H54 (cell line): Measurements from ENCODE around the gene TMEM198.

Experiments
- DNase-seq: peaks from one replicate; pipeline ENCODE4 v3.0.0; 2011; ENCODE audit warnings: low spot score, mixed read lengths; ENCODE audit not compliant: insufficient read length
- FAIRE-seq: peaks from 3 replicates; lab custom pipeline; 2011; peaks lifted over from hg19 to GRCh38; lab: Jason Lieb, UNC
- POLR2A ChIP-seq: IDR thresholded peaks from 2 replicates; pipeline ENCODE4 v1.6.1; 2011; ENCODE audit warnings: low read depth, mild to moderate bottlenecking, low read length

The TMEM198 gene

GRCh38 chr2:219561179-219562048, 17.6 kb downstream of the TMEM198 start:
- FAIRE-seq: no peak
- no peak for TF ChIP-seq POLR2A
- DNase-seq: no peak

- TF ChIP-seq POLR2A: no peak
- FAIRE-seq (no peak), DNase-seq (no peak)
These were observed 18.5 kb downstream of the TMEM198 start for GRCh38 chr2:219562049-219563020.

GRCh38 chr2:219563271-219563928, 19.6 kb downstream of the TMEM198 start:
- no peak for DNase-seq
- FAIRE-seq: no peak
- no peak for TF ChIP-seq POLR2A

DNA sequence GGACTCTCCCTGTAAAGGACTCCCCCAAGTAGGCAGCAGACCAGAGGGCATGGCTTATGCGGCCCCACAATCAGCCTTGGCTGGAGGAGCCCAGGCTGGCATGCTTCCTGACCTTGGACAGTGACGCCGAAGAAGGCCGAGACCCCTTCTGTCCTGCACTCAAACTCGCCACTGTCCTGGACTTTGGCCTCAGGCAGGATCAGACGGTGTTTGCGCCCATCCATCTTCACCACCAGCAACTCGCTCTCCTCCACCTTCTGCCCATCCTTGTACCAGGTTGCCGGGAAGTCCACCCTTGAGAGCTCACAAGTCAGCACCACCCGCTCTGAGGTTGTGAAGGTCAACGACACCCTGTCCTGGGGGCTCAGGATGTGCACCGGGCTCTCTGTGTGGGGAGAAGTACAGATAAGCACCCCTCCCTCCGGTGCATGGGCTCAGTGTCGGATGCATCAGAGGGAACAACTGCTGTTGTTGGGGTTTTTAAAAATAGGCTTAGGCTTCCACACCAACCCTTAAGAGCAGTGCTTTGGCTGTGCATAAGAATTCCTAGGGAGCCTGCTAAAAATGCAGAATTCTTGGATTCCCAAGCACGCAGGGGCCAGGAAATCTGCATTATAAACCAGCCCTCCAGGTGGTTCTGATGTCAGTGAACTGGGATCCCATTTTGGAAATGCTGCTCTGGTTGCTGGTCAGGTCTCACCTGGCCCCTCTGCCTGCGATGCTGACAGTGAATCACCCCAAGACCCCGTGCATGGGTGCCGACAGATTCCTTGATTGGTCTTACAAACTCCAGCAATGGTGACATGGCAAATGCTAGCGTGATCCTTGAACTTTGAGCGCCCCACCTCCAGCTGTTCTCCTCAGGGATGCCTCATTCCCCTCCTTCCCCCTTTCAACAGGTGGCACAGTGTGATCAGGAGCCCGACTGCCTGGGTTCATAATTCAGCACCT, 21.6 kb downstream of the TMEM198 start:
- no peak for TF ChIP-seq POLR2A
- no peak for FAIRE-seq

GRCh38 chr2:219566640-219567039, 22.8 kb downstream of the TMEM198 start:
- no peak for FAIRE-seq
- DNase-seq: no peak
- no peak for TF ChIP-seq POLR2A

More for the DNA sequence above, 21.6 kb downstream of the TMEM198 start:
- DNase-seq: no peak

- FAIRE-seq: no peak
- TF ChIP-seq POLR2A: no peak
- no peak for DNase-seq
These were observed 23.3 kb downstream of the TMEM198 start for GRCh38 chr2:219567131-219567530.

- DNase-seq (no peak), FAIRE-seq (no peak)
- no peak for TF ChIP-seq POLR2A
These were observed 24.0 kb downstream of the TMEM198 start for GRCh38 chr2:219567791-219568361.

DNA sequence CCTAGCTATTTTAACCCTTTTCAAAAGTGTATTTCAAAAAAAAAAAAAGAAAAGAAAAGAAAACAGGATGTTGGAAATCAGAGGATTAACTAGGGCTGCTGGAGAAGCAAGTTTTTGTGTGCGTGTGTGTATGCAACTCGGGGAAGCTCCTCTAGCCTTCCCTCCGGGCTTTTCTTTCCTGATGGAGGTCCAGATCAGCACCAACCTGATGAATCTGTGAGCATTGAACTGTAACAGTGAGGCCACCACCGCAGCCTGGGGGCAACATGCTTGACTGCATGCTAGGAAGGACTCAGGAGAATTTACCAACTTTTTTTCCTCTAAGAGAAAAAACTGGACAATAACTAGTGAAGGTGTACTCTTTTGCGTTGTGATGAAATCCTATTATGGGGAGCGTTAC, 25.2 kb downstream of the TMEM198 start:
- FAIRE-seq (no peak), DNase-seq (no peak)
- TF ChIP-seq POLR2A: no peak

DNA sequence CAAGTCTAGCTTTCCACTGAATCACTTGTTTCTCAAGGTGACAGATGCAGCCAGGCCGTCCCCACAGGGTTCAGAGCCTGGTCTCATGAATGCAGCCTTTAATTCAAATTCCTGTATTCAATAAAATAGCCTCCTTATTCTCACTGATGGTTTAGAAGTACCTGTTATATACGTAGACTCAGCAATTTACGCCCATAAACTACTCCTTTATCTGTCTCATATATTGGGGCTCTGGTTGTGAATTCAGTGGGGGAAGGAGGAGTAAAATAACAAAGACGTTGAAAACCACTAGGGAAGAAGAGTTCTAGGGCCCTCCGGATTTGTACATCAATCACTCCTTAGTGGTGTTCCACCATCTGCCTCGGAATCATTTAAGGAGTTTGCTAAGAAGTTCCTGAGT, 25.8 kb downstream of the TMEM198 start:
- FAIRE-seq (no peak), DNase-seq (no peak)
- TF ChIP-seq POLR2A: no peak

- DNase-seq (no peak), FAIRE-seq (no peak)
- TF ChIP-seq POLR2A: peak; percentile 78
These were observed 26.5 kb downstream of the TMEM198 start for GRCh38 chr2:219570194-219570923.

DNA sequence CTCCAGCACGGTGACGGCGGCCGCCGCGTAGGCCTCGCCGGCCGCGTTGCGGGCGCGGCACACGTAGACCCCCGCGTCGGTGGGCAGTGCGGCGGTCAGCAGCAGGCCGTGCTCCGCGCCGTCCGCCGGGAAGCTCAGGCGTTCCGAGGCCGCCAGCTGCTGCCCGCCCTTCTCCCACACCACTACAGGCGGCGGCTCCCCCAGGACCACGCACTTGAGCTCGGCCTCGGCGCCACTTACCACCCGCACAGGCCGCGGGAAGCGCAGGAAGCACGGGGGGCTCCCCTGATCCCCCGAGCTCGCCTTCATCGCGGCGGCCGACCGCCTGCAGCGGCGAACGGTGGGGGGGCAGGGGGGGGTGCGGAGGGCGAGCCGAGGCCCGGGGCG, 27.1 kb downstream of the TMEM198 start:
- FAIRE-seq (no peak), DNase-seq (no peak)
- TF ChIP-seq POLR2A: no peak
